Upper lobe of left lung (tissue), 4 donors: ENCODE results near the gene EFNB2.

Source experiments
- POLR2A ChIP-seq, 4 donors: fragments of 450-650 bp; IDR thresholded peaks; one replicate each; pipeline ENCODE4 v1.5.1; 2016 to 2017; ENCODE audit warnings: antibody characterized with exemption in 4 of 4, mild to moderate bottlenecking in 2 of 4
- TF ChIP-seq, protein P1 (sequence below), 6 experiments: fragments of 450-650 bp in 4 of 6; fragments of 200-600 bp in 2 of 6; sonication (generic) in 2 of 6; IDR thresholded peaks; one replicate each; pipeline ENCODE4 v1.5.1; 2016 to 2019; ENCODE audit warnings: antibody characterized with exemption in 6 of 6

DNA sequence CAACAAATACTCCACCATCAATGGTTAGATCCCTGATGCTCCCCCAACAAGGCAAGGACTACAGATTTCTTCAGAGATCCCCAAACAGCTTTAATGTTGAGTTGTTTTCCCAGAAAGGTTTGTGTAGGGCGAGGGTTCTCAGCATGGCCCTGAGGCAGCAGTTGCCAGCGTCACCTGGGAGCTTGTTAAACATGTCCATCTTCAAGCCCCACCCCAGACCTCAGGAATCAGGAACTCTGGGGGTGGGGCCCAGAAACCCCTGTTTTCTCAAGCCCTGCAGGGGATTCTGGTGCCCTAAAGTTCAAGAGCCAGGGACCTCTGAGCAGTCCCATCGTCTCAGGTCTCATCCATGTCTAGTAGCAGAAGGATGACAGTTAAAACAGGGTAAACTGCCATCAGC, 9.6 kb downstream of the EFNB2 start:
- TF ChIP-seq, protein P1, sequence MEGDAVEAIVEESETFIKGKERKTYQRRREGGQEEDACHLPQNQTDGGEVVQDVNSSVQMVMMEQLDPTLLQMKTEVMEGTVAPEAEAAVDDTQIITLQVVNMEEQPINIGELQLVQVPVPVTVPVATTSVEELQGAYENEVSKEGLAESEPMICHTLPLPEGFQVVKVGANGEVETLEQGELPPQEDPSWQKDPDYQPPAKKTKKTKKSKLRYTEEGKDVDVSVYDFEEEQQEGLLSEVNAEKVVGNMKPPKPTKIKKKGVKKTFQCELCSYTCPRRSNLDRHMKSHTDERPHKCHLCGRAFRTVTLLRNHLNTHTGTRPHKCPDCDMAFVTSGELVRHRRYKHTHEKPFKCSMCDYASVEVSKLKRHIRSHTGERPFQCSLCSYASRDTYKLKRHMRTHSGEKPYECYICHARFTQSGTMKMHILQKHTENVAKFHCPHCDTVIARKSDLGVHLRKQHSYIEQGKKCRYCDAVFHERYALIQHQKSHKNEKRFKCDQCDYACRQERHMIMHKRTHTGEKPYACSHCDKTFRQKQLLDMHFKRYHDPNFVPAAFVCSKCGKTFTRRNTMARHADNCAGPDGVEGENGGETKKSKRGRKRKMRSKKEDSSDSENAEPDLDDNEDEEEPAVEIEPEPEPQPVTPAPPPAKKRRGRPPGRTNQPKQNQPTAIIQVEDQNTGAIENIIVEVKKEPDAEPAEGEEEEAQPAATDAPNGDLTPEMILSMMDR (IDR thresholded peaks at IDR 0.05), result no peak
- no peak for TF ChIP-seq POLR2A (IDR thresholded peaks at IDR 0.05)
